GM18499 (cell line): Measurements from ENCODE around the gene FBXL5.

ENCODE experiments used
- ATAC-seq: cut with Tn5 transposase; IDR thresholded peaks from one replicate; pipeline ENCODE4 v1.9.1; 2021; ENCODE audit warnings: moderate number of reproducible peaks; ENCODE audit not compliant: insufficient read depth, unreplicated experiment

The FBXL5 gene

DNA sequence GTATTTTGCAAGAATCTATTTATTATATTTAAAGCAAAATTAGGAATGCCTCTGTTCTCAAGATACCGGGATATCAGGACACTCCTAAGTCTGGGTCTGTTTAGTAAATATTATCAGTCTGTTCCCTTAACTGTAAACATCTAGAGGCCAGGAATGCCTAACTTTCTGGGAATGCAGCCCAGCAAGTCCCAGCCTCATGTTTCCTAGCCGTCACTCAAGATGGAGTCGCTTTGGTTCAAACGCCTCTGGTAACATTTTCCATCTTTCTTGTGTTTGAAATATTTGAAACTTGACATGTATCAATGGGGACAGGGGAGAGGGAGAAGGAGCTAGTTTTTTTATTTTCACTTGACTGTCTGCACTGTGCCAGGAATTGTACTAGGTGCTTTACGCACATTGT, 85.4 kb downstream of the FBXL5 start:
- ATAC-seq: no peak

DNA sequence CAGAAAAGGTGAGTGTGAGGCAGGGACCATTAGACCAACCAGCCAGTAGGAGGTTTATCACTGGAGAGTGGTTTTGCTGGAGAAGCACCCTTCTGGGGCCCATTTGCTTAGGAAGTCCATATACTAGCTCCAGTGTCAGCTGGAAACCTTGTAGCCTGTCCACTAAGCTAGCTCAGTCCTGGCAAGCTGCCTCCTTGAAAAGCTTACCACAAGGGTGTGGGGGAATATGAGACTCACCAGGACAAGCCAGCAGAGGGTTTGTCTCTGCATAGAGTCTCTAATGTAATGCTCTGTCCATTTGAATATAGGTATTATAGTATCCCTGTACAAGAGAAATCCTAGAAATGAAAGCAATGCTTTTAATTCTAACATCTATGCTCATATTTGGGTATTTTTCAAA, 86.3 kb downstream of the FBXL5 start:
- no peak for ATAC-seq

DNA sequence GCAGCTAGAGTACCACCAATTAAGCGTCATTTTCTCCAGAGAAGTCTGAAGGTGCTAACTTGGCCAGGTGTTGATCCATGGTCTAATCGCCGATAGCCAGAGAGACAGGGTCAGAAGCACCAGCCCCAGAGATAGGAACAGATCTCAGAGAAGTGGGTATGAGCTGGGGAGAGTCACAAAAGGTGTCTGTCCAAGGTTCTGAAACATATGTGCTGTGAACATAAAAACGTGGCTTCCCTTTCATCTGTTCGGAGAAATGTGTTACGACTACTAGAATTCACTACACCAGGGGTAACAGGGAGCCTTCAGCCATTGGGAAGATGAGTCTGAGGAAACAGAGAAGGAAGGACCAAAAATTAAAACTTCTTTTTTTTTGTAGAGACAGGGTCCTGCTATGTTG, 91.3 kb downstream of the FBXL5 start:
- no peak for ATAC-seq

- ATAC-seq: no peak
These were observed 92.5 kb downstream of the FBXL5 start for GRCh38 chr4:15562623-15563022.

- ATAC-seq: no peak
These were observed 93.0 kb downstream of the FBXL5 start for GRCh38 chr4:15562114-15562513.

GRCh38 chr4:15558561-15558960, 96.6 kb downstream of the FBXL5 start:
- no peak for ATAC-seq

- no peak for ATAC-seq
These were observed 97.2 kb downstream of the FBXL5 start for GRCh38 chr4:15557786-15558550.

GRCh38 chr4:15556511-15557092, 98.6 kb downstream of the FBXL5 start:
- no peak for ATAC-seq
